H1 (cell line): ENCODE results near the gene NAA16. TPM values are rescaled to one million over a fixed set of nuclear protein-coding genes. Genes with fewer than 3 reads are reported as not detected.

ENCODE experiments used
- CHD2 ChIP-seq: IDR thresholded peaks from 2 replicates; pipeline ENCODE4 v1.6.1; 2012; ENCODE audit warnings: low read length, improper control_type of control experiment
- CHD7 ChIP-seq: fragments of 300-600 bp; sonication (generic); IDR thresholded peaks from 2 replicates; pipeline ENCODE4 v1.7.1; 2012; ENCODE audit warnings: low read length, moderate library complexity, mild to moderate bottlenecking, inconsistent platforms; ENCODE audit not compliant: insufficient replicate concordance
- EP300 ChIP-seq, 2 experiments: IDR thresholded peaks; 1 replicate in 1 of 2; 2 replicates in 1 of 2; pipeline ENCODE4 v1.6.1; 2011 to 2012; ENCODE audit warnings: low read depth in 2 of 2, low read length in 2 of 2, mild to moderate bottlenecking in 2 of 2, borderline replicate concordance in 1 of 2, inconsistent platforms in 1 of 2, moderate library complexity in 1 of 2
- POLR2AphosphoS5 ChIP-seq: IDR thresholded peaks from 2 replicates; pipeline ENCODE4 v1.6.1; 2011; ENCODE audit warnings: low read depth, low read length
- RFX5 ChIP-seq: IDR thresholded peaks from 2 replicates; pipeline ENCODE4 v1.6.1; 2011; ENCODE audit warnings: low read depth, low read length, improper control_type of control experiment, borderline replicate concordance
- SIN3A ChIP-seq, 2 experiments: IDR thresholded peaks in 1 of 2; conservative IDR thresholded peaks in 1 of 2; 2 replicates each; pipeline ENCODE4 v1.6.1; 2011 to 2012; ENCODE audit warnings: low read length in 2 of 2, improper control_type of control experiment in 1 of 2, low read depth in 1 of 2, mild to moderate bottlenecking in 1 of 2
- SP2 ChIP-seq: IDR thresholded peaks from 2 replicates; pipeline ENCODE4 v1.6.1; 2012; ENCODE audit warnings: mild to moderate bottlenecking, low read length, inconsistent platforms
- TBP ChIP-seq: IDR thresholded peaks from 2 replicates; pipeline ENCODE4 v1.6.1; 2011; ENCODE audit warnings: low read depth, low read length, improper control_type of control experiment
- polyA plus RNA-seq, 7 experiments: library from polyadenylated mRNA; depleted of rRNA in 3 of 7; stranded (reverse) in 5 of 7; unstranded in 2 of 7; fragments of >200 nt in 5 of 7; fragments of 200-250 nt in 2 of 7; gene quantifications; 1 replicate in 5 of 7; 2 replicates in 1 of 7; 4 replicates in 1 of 7; pipeline versions ENCODE4 v1.2.1 to v1.2.3, GENCODE V29; 2011 to 2013; ENCODE audit warnings: missing spikeins in 2 of 7, mixed read lengths in 2 of 7
- total RNA-seq: library from RNA; stranded (reverse); fragmentation: NEBNext Ultra II Directional; extraction: Animal tissue kit (Norgen Biotek cat#: 25700); gene quantifications from 2 replicates; pipeline ENCODE4 v1.2.1, GENCODE V29; 2021

NAA16 gene
- total and polyA plus RNA-seq, 2 of the 8 experiments (the other 6 are each of a cell fraction or from before 2014, with no cell fraction given), result 11.4 to 40.0 TPM

GRCh38 chr13:41263261-41263971, 47.7 kb upstream of the NAA16 start, which contains the start of gene MTRF1 (continued):
- TF ChIP-seq CHD7 (no peak), POLR2AphosphoS5 (no peak), TBP (no peak), EP300 (IDR thresholded peaks at IDR 0.05; ENCODE audit: borderline replicate concordance in 1 of 2, low read depth in 2 of 2, low read length in 2 of 2) (no peak), CHD2 (peak; percentile 78; the same call in 1 of the 2 replicates), SIN3A (conservative IDR thresholded peaks at IDR 0.05 in 1 of 2, IDR thresholded peaks at IDR 0.05 in 1 of 2; ENCODE audit: low read depth in 1 of 2, low read length in 2 of 2) (peak; percentile 76 to 87; a peak in 2 of 4 replicates), RFX5 (no peak), SP2 (no peak)
